Hindlimb muscle (tissue), 1 donor: ENCODE results near the gene SLC26A1. TPM values are rescaled to one million over a fixed set of nuclear protein-coding genes. Genes with fewer than 3 reads are reported as not detected.

Experiments
- DNase-seq: peaks from one replicate; pipeline ENCODE4 v3.0.0-alpha.2; 2013
- polyA plus RNA-seq: library from polyadenylated mRNA; unstranded; fragments of 120-200 nt; gene quantifications from one replicate; pipeline ENCODE4 v1.2.1, GENCODE V29; 2013; ENCODE audit not compliant: insufficient read length

The SLC26A1 gene
- polyA plus RNA-seq, 1 donor: 6.0 TPM

GRCh38 chr4:997375-998071 lies 4.3 kb upstream of the SLC26A1 start:
- DNase-seq: no peak

- no peak for DNase-seq
Observed at GRCh38 chr4:996997-997374, 3.8 kb upstream of the SLC26A1 start.

- DNase-seq: no peak
Observed at GRCh38 chr4:996030-996996, 3.1 kb upstream of the SLC26A1 start.

GRCh38 chr4:995311-996026 lies 2.3 kb upstream of the SLC26A1 start:
- DNase-seq: no peak

- no peak for DNase-seq
Observed at GRCh38 chr4:992297-993110, 700 bp downstream of the SLC26A1 start.

GRCh38 chr4:991451-992296 lies 1.5 kb downstream of the SLC26A1 start:
- DNase-seq: no peak

GRCh38 chr4:990746-991367 lies 2.3 kb downstream of the SLC26A1 start:
- no peak for DNase-seq

GRCh38 chr4:989722-990471 lies 3.3 kb downstream of the SLC26A1 start:
- DNase-seq: no peak

GRCh38 chr4:988726-989721 lies 4.2 kb downstream of the SLC26A1 start:
- DNase-seq: no peak

GRCh38 chr4:987624-988513 lies 5.3 kb downstream of the SLC26A1 start:
- DNase-seq: no peak

GRCh38 chr4:986879-987623 lies 6.2 kb downstream of the SLC26A1 start, which contains the start of gene IDUA:
IDUA (plus strand) TSS chr4:987044; CDS start chr4:987085, 41 bp downstream.
- peak; percentile 80 for DNase-seq

- DNase-seq: no peak
Observed at GRCh38 chr4:986428-986878, 6.8 kb downstream of the SLC26A1 start.

- no peak for DNase-seq
Observed at GRCh38 chr4:985123-985830, 7.9 kb downstream of the SLC26A1 start.

GRCh38 chr4:984336-985054 lies 8.7 kb downstream of the SLC26A1 start:
- no peak for DNase-seq

- no peak for DNase-seq
Observed at GRCh38 chr4:982814-983213, 10.4 kb downstream of the SLC26A1 start.
